Cerebellar nuclear complex (tissue), 1 donor: Measurements from ENCODE around the gene AHNAK.

Experiments used
- DNase-seq, 2 experiments: peaks; one replicate each; lab custom pipeline; 2025; lab: John Stamatoyannopoulos, UW

Gene AHNAK

DNA sequence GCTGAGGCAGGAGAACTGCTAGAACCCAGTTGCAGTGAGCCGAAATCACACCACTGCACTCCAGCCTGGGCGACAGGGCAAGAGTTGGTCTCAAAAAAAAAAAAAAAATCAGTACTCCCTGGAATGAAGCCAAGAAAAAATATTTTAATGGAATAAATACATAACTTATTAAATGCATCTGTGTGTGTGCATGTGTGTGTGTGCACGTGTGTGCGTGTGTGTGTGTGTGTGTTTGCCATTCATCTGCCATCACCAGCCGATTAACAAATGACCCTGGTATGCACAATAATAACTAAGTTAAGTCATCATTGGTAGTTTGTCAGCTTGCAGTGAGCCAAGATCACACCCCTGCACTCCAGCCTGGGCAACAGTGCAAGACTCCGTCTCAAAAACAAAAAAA, 162.8 kb downstream of the AHNAK start:
- DNase-seq = no peak
